Measurements from ENCODE around the gene NUBP1.

GRCh38 chr16:10770907-10771306, 27.3 kb downstream of the NUBP1 start:
- TF ChIP-seq CTCF (conservative IDR thresholded peaks at IDR 0.05; ENCODE audit: low read depth, low read length) (no peak), EZH2phosphoT487 (IDR thresholded peaks at IDR 0.05; ENCODE audit: borderline replicate concordance, low read length) (no peak)

All from PC-3 (cell line).